ENCODE measurements around the gene FAM229B.

Gene FAM229B

DNA sequence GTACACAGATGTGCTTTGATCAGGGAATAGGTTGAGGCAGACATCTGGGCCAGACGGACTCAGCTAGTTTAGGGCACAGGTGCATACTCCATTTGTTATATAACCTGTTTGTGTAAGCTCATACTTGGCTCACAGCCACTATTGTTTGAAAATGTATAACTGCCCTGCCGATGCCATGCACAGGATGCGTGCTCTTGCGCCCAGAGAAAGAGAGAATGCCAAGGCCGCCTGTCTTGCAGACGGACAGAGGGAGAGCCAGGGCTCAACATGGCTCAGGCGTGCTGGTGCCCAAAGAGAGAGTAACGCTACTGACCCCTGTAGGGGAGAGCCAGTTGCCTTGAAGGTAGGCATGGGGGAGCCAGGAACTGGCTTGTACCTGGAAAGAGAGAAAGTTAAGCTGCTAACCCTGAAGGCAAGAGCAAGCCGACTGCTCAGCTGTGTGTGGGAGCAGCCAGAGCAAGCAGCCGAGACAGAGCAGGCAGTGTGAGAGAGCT lies 57.7 kb downstream of the FAM229B start:
- DNase-seq: no peak

DNA sequence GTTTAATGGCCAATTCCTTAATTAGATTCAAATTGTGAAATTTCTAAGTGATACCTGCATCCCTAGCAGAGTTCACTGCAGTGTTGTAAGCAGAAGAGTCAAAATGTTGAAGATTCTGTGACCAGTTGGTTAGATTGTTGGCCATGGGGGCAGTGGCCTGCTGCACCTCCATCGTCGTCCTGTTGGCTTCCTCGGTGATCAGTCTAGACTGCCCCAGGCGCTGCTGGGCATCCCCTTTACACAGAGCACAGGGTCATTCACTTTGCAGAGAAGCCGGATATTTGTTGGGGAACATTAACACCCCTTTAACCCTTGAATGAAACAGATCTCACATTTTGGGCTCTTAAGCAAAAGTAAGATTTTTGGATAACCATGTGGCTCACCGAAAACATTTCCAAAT lies 60.7 kb downstream of the FAM229B start:
- no peak for DNase-seq

DNA sequence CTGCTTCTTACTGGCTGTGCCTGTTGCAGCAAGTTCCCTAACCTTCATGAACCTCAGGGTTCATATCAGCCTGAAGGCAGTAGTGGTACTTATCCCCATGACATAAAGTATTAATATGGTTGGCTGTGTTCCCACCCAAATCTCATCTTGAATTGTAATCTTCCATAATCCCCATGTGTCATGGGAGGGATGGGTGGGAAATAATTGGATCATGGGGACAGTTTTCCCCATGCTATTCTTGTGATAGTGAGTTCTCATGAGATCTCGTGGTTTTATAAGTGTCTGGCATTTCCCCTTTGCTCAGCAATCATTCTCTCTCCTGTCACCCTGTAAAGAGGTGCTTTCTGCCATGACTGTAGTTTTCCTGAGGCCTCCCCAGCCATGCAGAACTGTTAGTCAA lies 61.8 kb downstream of the FAM229B start:
- DNase-seq: no peak

DNA sequence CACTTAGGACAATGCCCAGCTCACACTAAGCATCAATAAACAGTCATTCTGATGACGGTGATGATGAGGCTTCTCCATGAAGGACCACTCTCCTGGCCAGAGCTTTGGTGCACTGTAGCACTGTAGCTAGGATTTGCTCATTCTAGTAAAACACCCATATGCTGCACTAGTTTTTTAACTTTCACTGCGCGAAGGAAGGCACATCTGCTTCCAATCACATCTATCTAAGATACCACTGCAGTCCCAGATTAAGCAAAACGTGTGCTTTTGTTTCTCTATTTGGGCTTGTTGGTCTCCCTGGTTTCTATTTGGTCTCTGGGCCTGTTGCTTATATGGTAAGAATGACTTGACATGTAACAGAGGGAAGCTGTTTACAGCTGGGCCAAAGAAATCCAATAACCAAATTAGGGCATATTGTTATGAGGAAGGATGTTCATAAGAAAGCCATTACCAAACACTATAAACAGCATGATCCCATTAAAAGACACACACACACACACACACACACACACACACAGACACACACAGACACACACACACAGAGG lies 62.4 kb downstream of the FAM229B start:
- DNase-seq: no peak

DNA sequence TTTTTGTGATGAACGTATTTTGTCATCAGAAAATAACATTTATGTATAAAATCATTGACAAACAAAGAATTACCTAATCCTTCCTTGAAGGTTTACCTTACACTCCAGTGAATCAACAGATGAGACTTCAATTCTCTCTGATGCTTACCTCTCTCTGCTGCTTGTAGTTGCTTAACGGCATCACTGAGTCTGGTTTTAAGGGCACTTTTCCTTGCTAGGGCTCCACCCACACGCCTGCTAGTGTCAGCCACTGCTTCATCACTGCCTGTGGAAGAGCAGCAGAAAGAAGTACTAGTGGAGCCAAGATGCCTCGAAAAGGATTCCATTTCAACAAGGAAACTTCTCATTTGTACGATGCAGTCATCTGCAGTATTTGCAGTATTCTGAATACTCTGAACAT lies 63.0 kb downstream of the FAM229B start:
- no peak for DNase-seq
